NB4 (cell line): ENCODE data around the gene MAGI1.

ENCODE experiments used
- CTCF ChIP-seq: IDR thresholded peaks from one replicate; pipeline ENCODE4 v1.5.1; 2012; ENCODE audit warnings: low read depth, low read length
- MAX ChIP-seq: IDR thresholded peaks from 2 replicates; pipeline ENCODE4 v1.6.1; 2011; ENCODE audit warnings: low read depth, low read length
- POLR2A ChIP-seq: IDR thresholded peaks from 2 replicates; pipeline ENCODE4 v1.6.1; 2011; ENCODE audit warnings: mild to moderate bottlenecking; ENCODE audit not compliant: insufficient read length; ENCODE audit errors: extremely low read depth

GRCh38 chr3:65883613-65884012 lies 155.1 kb downstream of the MAGI1 start:
- TF ChIP-seq CTCF = no peak
- no peak for TF ChIP-seq POLR2A
- no peak for TF ChIP-seq MAX
